PFSK-1 (cell line): Measurements from ENCODE around the gene CLIC5.

ENCODE experiments used
- FOXP2 ChIP-seq: optimal IDR thresholded peaks from 2 replicates; pipeline ENCODE3; 2011; ENCODE audit warnings: borderline replicate concordance, control low read depth, inconsistent platforms; ENCODE audit not compliant: insufficient read depth; ENCODE audit errors: extremely low read length, extremely low read depth
- POLR2AphosphoS5 ChIP-seq: IDR thresholded peaks from 2 replicates; pipeline ENCODE4 v1.6.1; 2012; ENCODE audit warnings: low read depth, mild to moderate bottlenecking, control low read depth, low read length, moderate library complexity
- REST ChIP-seq, 2 experiments: IDR thresholded peaks; 2 replicates each; pipeline versions ENCODE4 v1.6.1 to v1.8.0; 2011 to 2012; ENCODE audit warnings: low read depth in 2 of 2, low read length in 2 of 2, control low read depth in 1 of 2, inconsistent platforms in 1 of 2, mild to moderate bottlenecking in 1 of 2, moderate library complexity in 1 of 2; ENCODE audit not compliant: insufficient read depth in 1 of 2
- SIN3A ChIP-seq: IDR thresholded peaks from 2 replicates; pipeline ENCODE4 v1.6.1; 2012; ENCODE audit warnings: mild to moderate bottlenecking, low read length, moderate library complexity, borderline replicate concordance; ENCODE audit not compliant: insufficient read depth
- TAF1 ChIP-seq: IDR thresholded peaks from 2 replicates; pipeline ENCODE4 v1.6.1; 2012; ENCODE audit warnings: low read length, control low read depth, borderline replicate concordance; ENCODE audit not compliant: insufficient read depth

The CLIC5 gene

GRCh38 chr6:45928721-45929305 is 86.8 kb downstream of the CLIC5 start:
- TF ChIP-seq POLR2AphosphoS5 (no peak), REST (IDR thresholded peaks at IDR 0.05; ENCODE audit: insufficient read depth in 1 of 2, low read depth in 2 of 2, low read length in 2 of 2) (no peak), FOXP2 (no peak), SIN3A (no peak), TAF1 (no peak)

- TF ChIP-seq REST (IDR thresholded peaks at IDR 0.05; ENCODE audit: insufficient read depth in 1 of 2, low read depth in 2 of 2, low read length in 2 of 2) = no peak
- TF ChIP-seq FOXP2 = no peak
- TF ChIP-seq POLR2AphosphoS5 = no peak
- no peak for TF ChIP-seq SIN3A
- TF ChIP-seq TAF1 = no peak
Observed at GRCh38 chr6:45927421-45928320, 88.0 kb downstream of the CLIC5 start.

- no peak for TF ChIP-seq REST (IDR thresholded peaks at IDR 0.05; ENCODE audit: insufficient read depth in 1 of 2, low read depth in 2 of 2, low read length in 2 of 2)
- no peak for TF ChIP-seq TAF1
- no peak for TF ChIP-seq SIN3A
- no peak for TF ChIP-seq POLR2AphosphoS5
- no peak for TF ChIP-seq FOXP2
Observed at GRCh38 chr6:45924763-45925342, 90.8 kb downstream of the CLIC5 start.

GRCh38 chr6:45923831-45924391 is 91.7 kb downstream of the CLIC5 start:
- no peak for TF ChIP-seq REST (IDR thresholded peaks at IDR 0.05; ENCODE audit: insufficient read depth in 1 of 2, low read depth in 2 of 2, low read length in 2 of 2)
- TF ChIP-seq TAF1 = no peak
- no peak for TF ChIP-seq SIN3A
- TF ChIP-seq POLR2AphosphoS5 = no peak
- no peak for TF ChIP-seq FOXP2
